ENCODE results near the gene DCLK2.

DNA sequence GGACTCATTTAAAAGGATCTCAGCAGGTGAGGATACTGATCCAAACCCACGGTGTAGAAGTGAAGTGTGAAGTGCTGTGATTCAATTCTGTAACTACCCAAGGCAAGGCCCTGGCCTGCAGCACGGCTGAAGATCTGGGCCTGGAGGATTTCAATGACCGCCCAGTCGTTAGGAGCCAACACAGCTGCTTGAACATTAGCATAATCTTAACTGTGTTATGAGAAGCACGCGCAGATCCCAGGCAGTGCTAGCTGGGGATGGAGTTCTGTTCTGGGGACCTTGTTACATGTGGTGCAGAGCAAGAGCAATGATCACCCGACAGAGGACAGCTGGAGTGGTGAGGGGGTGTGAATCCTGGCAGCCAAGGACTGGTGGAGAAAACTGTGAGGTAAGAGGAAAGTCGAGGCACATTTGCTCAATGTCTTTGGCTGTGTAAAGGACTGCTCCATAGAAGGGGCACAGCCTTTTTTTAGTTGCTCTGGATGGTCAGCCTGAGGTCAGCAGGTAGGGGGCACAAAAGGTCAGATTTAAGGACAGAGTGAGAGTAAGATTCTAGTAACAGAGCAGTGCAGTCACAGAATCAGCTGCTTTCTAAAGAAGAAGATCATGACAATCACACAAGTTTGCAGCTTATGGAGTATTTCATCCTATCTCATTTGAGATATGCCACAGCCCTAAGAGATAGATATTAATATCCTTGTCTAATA, 181.8 kb downstream of the DCLK2 start:
- TF ChIP-seq, protein P1, sequence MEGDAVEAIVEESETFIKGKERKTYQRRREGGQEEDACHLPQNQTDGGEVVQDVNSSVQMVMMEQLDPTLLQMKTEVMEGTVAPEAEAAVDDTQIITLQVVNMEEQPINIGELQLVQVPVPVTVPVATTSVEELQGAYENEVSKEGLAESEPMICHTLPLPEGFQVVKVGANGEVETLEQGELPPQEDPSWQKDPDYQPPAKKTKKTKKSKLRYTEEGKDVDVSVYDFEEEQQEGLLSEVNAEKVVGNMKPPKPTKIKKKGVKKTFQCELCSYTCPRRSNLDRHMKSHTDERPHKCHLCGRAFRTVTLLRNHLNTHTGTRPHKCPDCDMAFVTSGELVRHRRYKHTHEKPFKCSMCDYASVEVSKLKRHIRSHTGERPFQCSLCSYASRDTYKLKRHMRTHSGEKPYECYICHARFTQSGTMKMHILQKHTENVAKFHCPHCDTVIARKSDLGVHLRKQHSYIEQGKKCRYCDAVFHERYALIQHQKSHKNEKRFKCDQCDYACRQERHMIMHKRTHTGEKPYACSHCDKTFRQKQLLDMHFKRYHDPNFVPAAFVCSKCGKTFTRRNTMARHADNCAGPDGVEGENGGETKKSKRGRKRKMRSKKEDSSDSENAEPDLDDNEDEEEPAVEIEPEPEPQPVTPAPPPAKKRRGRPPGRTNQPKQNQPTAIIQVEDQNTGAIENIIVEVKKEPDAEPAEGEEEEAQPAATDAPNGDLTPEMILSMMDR (IDR thresholded peaks at IDR 0.05) = no peak
- TF ChIP-seq POLR2AphosphoS5 (IDR thresholded peaks at IDR 0.05) (no peak), POLR2A (IDR thresholded peaks at IDR 0.05) (no peak)
